CD4-positive, alpha-beta T cell treated with Interferon alpha-2 for 1 hour (primary cell): ENCODE results near the gene NALCN.

Experiments
- DNase-seq, 2 donors: peaks; one replicate each; pipeline ENCODE4 v3.0.0-alpha.2; 2020 to 2022

Gene NALCN

GRCh38 chr13:101111894-101112293, 304.4 kb downstream of the NALCN start:
- no peak for DNase-seq

- no peak for DNase-seq
Observed at GRCh38 chr13:101109005-101109404, 307.3 kb downstream of the NALCN start.

GRCh38 chr13:101098873-101099272, 317.4 kb downstream of the NALCN start:
- no peak for DNase-seq

GRCh38 chr13:101092985-101093384, 323.3 kb downstream of the NALCN start:
- DNase-seq = no peak

GRCh38 chr13:101090287-101090686, 326.0 kb downstream of the NALCN start:
- no peak for DNase-seq

GRCh38 chr13:101085551-101085950, 330.8 kb downstream of the NALCN start:
- no peak for DNase-seq

- DNase-seq = no peak
Observed at GRCh38 chr13:101082441-101082840, 333.9 kb downstream of the NALCN start.

GRCh38 chr13:101080616-101081015, 335.7 kb downstream of the NALCN start:
- no peak for DNase-seq

GRCh38 chr13:101065329-101065728, 351.0 kb downstream of the NALCN start:
- no peak for DNase-seq

- DNase-seq = no peak
Observed at GRCh38 chr13:101059793-101060192, 356.5 kb downstream of the NALCN start.

- no peak for DNase-seq
Observed at GRCh38 chr13:101058841-101059240, 357.5 kb downstream of the NALCN start.

- no peak for DNase-seq
Observed at GRCh38 chr13:101053301-101054093, 362.8 kb downstream of the NALCN start.

GRCh38 chr13:101049166-101049850, 367.0 kb downstream of the NALCN start:
- DNase-seq = no peak

GRCh38 chr13:101036546-101036945, 379.8 kb downstream of the NALCN start:
- no peak for DNase-seq

- no peak for DNase-seq
Observed at GRCh38 chr13:101035119-101035620, 381.1 kb downstream of the NALCN start.

- no peak for DNase-seq
Observed at GRCh38 chr13:101026736-101027398, 389.4 kb downstream of the NALCN start.

- no peak for DNase-seq
Observed at GRCh38 chr13:101026328-101026727, 390.0 kb downstream of the NALCN start.

- DNase-seq = no peak
Observed at GRCh38 chr13:101025925-101026324, 390.4 kb downstream of the NALCN start.

- DNase-seq = no peak
Observed at GRCh38 chr13:101025519-101025918, 390.8 kb downstream of the NALCN start.

- DNase-seq = no peak
Observed at GRCh38 chr13:101019126-101019525, 397.2 kb downstream of the NALCN start.

GRCh38 chr13:101018720-101019119, 397.6 kb downstream of the NALCN start:
- no peak for DNase-seq

GRCh38 chr13:101017123-101017872, 399.0 kb downstream of the NALCN start:
- no peak for DNase-seq

- DNase-seq = no peak
Observed at GRCh38 chr13:101016475-101016874, 399.8 kb downstream of the NALCN start.
